22Rv1 (cell line): ENCODE data around the gene DMRTB1.

ENCODE experiments used
- H3K27ac ChIP-seq: fragments of 450-650 bp; 2 replicates; pipeline ENCODE4 v1.5.1; 2017
- CTCF ChIP-seq: fragments of 450-650 bp; IDR thresholded peaks from 2 replicates; pipeline ENCODE4 v1.5.1; 2017; ENCODE audit warnings: mild to moderate bottlenecking
- ZFX ChIP-seq: fragments of 450-650 bp; IDR thresholded peaks from 2 replicates; pipeline ENCODE4 v1.6.1; 2017; ENCODE audit warnings: antibody characterized with exemption, borderline replicate concordance

DMRTB1 gene

GRCh38 chr1:53511933-53512806 is 53.0 kb downstream of the DMRTB1 start:
- TF ChIP-seq ZFX (no peak), CTCF (no peak)
- H3K27ac ChIP-seq = no peak overlapping the region

GRCh38 chr1:53512807-53513755 is 53.9 kb downstream of the DMRTB1 start:
- H3K27ac ChIP-seq = no peak overlapping the region
- TF ChIP-seq CTCF (no peak), ZFX (no peak)

GRCh38 chr1:53513846-53514245 is 54.6 kb downstream of the DMRTB1 start:
- H3K27ac ChIP-seq = no peak overlapping the region
- TF ChIP-seq ZFX = no peak
- no peak for TF ChIP-seq CTCF

GRCh38 chr1:53514436-53514835 is 55.2 kb downstream of the DMRTB1 start:
- no peak overlapping the region for H3K27ac ChIP-seq
- no peak for TF ChIP-seq CTCF
- no peak for TF ChIP-seq ZFX

- H3K27ac ChIP-seq = no peak overlapping the region
- TF ChIP-seq ZFX = no peak
- TF ChIP-seq CTCF = no peak
Observed at GRCh38 chr1:53516181-53516580, 57.0 kb downstream of the DMRTB1 start.
